HL-60/S4 treated with retinoic acid at 250 ng/mL for 4 days and 3 days (cell line): ENCODE data around the gene TMEM175.

Experiments used
- in situ Hi-C: fragments of 300-500 bp; cut with MboI; formaldehyde crosslinking; loops from 2 replicates; pipeline ENCODE4 v1.7.0; 2022; ENCODE audit warnings: low sequenced_read_pairs

Gene TMEM175

DNA sequence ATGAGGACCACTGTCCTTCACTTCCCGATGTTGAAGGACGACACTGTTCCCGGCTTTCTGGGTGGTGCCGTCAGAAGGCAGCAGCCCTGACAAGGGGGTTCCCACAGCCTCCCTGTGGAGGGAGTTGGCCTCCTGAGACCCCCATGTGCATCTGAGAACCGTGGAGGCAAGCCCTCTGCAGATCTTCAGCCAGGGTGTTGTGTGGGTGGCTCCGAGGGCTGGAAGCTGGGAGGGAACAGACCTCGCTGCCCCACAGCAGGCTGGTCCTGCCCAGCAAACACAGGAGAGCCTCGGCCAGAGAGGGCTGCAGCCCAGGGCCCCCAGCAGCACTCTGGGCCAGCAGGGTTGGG lies 24.9 kb downstream of the TMEM175 start:
- in situ Hi-C loops, result no loop called here

DNA sequence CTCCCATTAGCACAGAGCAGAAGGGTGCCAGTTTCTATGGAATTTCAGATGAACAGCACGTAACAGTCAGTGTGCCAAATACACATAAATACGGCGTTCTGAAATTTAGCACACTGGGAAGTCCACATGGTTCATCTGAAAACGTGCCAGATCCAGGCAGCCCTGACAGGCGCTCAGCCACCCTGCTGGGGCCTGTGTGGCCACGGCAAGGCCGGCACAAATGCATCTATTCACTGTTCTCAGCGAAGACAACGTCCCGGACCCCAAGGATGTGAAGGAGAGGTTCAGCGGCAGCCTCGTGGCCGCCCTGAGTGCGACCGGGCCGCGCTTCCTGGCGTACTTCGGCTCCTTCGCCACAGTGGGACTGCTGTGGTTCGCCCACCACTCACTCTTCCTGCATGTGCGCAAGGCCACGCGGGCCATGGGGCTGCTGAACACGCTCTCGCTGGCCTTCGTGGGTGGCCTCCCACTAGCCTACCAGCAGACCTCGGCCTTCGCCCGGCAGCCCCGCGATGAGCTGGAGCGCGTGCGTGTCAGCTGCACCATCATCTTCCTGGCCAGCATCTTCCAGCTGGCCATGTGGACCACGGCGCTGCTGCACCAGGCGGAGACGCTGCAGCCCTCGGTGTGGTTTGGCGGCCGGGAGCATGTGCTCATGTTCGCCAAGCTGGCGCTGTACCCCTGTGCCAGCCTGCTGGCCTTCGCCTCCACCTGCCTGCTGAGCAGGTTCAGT lies 25.5 kb downstream of the TMEM175 start:
- in situ Hi-C loops, result no loop called here

DNA sequence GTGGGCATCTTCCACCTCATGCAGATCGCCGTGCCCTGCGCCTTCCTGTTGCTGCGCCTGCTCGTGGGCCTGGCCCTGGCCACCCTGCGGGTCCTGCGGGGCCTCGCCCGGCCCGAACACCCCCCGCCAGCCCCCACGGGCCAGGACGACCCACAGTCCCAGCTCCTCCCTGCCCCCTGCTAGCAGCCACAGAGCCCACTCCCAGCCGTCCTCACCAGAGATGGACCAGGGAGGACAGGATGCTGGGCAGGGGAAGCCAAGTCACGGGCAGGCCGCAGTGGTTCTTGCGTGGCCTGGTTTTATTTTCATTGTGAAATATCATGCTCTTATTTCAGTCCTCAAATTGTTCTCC lies 26.0 kb downstream of the TMEM175 start:
- in situ Hi-C loops, result no loop called here

DNA sequence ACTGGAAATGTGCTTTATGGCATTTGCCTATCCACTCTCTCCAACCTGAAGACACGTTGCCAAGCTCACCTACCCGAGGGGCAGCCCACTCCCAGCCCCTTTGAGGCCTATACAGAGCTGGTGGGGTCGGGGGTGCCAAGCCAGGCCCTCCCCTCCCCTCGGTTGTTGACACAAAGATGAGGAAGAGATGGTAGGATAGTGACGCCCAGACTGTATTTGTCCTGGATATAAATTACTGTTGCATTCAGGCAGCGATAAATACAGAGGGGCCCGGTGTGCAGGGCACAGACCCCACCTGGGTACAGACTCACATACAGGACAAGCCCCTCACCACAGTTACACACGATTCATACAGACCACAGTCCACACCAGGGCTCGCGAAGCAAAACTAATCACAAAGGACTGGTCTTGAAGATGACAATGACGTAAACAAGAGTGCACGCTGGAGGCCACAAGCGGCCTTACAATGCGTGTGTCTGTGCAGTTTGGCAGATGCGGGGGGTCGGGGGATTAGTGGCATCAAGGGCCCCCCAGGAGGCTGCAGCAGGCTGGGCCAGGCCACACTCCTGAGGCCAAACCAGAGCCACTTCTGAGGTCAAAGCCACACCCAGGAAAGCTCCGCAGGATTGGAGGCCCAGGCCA lies 26.6 kb downstream of the TMEM175 start:
- in situ Hi-C loops, result no loop called here

DNA sequence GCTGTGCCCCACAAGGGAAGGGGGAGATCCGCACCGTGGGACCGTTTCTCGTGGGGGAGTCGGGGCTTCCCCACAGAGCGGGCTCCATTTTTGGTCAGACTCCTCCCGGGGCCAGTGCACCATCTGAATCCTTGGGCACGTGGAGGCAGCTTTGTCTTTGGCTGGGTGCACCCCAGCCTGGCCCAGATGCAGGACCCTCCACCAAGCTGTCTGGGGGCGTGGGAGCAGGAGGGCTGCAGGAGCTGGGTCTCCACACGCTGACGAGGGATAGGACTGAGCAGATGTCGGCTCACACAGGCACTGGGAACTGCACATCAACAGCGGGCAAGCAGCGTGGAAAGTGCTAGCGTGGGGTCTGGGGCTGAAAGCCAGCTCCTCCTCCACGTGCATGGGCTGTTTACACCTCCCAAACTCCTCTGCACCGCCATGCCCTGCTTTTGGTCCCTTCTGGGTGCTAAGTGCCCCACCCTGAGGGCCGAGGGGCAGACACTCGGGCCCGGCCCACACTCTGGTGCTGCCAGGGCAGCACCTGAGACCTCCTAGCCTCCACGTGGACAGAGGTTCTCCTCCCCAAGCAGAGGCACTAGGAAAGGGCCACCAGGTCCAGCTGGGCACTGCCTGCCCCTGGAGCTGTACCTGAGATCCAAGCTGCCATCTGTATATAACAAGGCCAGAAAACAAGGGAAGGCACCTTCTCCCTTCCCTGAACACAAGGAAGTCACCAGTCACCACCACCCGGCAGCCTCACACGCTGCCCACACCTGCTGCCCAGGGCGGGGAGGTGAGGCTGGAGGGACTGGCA lies 27.3 kb downstream of the TMEM175 start:
- in situ Hi-C loops, result no loop called here

DNA sequence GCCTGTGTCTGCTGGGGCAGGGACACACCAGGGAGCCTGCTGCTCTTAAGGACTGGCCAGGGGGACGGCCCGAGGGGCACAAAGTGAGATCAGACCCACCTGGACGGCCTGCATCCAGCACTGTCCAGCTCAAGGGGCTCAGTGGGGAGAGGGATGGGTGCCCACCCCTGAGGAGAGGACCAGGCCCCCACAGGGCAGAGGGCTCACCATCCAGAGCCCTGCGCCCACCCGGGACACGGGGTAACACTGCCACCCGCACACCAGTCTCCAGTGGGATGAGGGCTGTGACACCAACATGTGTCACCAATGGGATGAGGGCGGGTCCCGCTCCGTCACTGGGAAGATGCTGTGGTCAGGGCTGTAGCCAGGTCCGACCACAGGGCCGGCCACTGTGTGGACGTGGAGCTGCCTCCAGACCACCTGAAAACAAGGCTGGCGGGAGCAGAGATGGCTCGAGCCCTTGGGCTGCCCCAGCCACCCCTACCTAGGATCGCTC lies 27.9 kb downstream of the TMEM175 start:
- in situ Hi-C loops, result no loop called here

DNA sequence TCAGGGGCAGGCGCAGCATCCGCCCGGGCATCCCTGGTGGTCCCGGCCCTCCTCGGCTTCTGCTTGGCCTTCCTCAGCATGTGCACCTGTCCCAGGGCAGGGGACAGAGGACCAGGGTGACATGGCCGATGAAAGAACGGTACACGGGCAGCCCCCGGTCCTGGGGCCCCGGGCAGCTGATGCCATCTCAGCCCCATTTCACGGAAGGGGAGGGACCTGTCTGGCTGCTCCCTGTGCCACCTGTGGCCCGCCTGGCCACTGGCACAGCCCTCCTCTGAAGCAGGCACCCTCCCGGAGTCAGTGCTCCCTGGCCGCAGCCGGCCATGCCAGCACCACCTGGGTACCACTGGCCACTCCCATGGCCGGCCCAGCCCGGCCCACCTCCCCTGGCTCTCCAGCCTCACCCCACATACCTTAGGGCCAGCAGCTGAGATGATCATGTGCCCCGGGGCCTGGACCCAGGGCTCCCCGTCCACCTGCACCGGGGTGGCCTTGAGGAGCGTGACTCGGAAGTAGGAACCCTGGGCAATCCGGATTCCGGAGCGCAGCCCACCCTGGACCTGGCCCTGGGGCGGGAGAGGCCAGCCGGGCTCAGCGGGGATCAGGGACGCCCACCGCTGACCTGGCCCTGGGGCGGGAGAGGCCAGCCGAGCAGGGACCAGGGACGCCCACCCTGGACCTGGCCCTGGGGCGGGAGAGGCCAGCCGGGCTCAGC lies 28.5 kb downstream of the TMEM175 start:
- in situ Hi-C loops, result no loop called here

DNA sequence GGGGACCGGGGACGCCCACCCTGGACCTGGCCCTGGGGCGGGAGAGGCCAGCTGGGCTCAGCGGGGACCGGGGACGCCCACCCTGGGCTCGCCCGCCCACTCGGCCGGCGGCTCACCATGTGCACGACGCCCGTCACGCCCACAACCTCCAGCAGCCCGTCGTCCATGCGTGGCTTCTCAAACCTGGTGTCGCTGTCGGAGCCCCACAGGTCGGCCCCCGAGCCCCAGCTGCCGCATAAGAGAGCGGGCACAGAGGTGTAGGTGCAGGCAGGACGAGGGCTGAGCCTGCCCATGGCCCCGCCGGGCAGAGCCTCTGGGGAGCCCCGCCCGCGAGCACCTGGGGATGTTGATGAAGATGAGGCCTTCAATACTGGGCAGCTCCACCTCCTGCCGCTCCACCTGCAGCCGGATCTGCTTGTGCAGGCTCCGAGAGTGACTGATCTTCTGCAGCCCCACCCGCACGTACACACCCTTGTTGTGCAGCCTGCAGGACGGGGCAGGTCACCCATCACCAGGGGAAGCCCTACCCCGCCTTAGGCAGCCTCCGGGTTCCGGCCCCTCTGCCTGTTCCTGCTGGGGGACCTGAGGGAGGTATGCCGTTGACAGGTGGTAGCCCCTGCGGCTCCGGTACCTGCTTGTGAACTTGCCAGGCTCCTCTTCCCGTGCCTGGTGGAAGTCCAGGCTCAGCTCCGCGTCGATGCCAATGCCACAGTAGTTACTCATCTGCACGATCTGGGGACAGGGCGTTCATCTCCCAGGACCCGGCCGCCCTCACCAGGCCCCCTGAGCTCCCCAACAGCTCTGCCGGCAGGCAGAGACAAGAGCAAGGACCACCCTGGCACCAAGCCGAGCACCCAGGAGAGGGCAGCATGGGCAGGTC lies 29.3 kb downstream of the TMEM175 start:
- in situ Hi-C loops, result no loop called here

DNA sequence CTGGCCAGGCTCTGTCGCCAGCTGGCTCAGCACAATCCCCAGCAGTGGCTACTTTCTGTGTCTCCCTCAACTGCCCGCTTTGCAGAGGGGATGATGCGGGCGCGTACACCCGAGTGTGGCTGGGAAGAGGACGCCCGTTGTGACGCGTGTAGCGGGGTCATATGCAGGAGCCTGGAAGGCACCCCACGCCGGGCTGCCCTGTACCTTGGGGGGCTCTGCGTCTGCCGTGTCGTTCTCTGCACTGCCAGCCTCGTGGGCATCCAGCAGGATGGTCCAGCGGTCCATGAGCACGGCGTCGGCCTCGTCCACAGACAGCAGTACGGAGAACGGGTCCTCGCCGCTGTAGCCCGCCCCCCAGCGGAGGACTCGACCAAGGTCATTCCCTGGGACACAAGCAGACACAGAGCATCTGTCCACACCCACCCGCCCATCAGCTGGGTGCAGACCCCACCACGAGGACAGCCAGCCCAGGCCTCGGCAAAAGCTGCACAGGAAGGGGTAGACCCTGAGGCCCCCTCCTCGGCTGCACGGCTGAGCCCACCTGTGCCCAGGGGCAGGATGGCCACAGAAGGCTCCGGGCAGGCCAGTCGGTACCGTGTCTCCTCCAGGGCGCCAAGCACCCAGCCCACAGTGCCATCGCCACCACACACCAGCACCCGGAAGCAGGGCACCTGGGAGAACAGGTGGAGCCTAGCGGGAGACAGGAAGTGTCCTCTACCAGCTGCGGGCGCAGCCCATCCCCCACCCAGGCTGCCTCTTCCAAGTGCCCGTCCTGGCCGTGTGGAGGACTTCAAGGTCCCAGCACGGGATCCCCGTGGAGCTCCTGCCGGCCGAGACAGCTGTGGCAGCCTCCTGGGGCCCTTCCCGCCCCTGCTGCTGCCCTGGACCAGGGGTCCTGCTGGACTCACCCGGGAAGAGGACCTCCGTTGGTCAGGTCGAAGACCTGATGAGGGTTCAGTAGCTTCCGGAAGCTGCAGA lies 30.3 kb downstream of the TMEM175 start:
- in situ Hi-C loops, result no loop called here

DNA sequence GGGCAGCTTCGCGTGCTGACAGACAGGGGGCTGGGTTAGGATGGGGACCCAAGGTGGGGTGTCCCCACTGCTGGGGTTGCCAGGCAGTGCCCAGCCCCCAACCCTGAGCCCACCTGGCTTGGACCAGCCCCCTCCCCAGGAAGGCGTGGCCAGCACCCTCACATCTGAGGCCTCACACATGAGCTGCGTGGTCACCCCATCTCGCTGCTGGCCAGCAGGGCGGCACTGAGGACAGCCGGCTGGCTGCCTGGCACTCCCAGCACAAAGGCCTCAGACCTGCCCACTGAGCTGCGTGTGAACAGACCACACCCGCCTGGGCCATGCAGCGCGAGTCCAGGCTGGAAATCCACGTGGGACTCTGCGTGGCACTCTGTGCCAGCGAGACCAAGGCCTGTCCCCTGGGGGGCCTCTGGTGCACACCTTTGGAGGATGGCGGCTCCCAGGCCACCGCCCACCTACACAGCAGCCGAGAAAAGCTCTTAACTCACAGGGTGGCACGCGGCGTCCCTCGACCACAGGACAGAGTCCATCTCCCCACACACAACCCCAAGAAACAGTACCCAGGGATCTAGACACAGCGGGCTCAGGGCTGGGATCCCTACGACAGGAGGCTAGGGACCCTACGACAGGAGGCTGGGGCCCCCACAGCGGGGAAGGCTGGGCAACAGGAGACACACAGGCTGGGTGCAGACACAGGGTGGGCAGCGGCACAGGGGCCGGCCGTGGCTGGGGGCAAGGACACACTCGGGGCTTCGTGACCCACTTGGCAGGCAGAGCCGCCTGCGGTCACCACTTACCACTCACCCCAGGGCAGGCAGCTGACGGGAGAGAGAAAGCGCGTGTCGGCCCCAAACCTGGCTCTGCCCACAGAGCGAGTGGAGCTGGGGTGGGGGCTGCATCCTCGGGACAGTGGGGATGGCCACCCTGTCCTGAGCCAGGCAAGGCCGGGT lies 31.3 kb downstream of the TMEM175 start:
- in situ Hi-C loops, result no loop called here

DNA sequence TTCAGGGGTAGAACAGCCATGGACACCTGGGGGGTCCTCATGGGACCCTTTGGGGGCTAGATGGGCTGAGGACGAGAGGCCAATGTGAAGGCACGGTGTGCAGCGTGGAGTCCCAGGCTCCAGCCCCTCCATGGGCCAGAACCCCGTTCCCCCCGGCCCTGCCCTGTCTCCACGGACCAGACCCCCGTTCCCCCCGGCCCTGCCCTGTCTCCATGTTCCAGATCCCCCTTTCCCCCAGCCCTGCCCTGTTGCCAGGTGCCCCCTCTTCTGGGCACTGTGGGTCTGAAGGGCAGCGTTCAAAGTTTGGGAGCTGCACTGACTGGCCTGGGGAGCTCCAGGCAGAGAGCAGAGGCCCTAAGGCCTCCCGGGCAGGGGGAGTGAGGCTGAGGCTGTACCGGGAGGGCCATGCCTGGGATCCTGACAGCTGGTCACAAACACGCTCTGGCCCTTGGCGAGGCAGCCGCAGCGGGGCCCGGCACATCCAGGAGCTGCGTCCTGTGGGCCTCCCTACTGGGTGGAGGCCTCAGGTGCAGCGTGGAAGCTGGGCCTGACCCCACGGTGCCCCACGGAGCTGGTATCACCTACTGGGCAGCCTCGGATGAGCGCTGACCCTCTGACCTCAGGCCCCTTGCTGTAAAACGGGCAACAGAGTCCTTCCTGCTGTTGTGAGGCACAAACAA lies 32.2 kb downstream of the TMEM175 start:
- in situ Hi-C loops, result no loop called here

DNA sequence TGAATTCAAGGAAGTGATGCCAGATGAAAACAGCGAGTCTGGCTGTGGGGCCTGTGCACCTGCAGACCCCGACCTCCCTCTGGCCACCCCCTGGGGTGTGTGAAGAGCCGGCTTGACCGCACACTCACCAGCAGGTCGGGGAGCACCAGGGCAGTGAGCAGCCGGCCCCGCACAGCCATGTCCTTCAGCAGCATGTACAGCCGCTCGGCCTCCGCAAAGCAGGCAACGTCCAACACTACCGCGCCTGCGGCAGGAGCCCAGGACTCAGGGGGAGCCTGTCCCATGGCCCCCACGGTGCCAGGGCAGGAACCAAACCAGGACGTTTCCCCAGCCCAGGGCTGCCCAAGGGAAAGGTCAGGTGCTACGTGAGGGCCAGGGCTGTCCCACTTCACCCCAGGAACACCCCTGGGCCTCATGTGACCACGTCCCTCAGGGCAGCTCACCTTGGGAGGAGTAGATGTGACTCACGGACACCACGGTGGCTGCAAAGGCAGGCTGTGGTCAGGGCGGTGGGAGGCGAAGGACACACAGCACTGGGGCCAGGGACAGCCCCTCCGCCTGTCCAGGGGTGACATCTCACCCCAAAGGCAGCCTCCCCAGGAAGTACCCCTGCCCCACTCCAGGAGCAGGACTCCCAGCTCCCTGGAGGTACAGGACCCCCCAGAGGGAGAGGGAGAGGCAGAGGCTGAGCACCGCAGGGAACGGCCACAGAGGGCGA lies 32.9 kb downstream of the TMEM175 start:
- in situ Hi-C loops, result no loop called here

DNA sequence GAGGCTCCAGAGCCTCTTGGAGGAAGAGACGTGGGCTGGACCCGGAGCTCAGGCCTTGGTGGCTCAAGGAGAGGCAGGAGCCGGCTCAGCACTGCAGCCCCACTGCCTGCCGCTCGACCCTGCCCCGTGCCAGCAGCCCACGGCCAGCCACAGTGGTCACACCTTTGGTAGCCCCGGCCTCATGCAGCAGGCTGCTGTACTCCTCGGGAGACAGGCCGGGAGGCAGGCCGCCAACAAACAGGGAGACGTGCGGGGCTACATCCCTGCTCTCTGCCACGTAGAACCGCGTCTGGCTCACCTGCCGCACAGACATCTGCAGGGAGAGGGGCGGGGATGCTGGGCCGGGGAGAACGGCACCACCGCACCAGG lies 33.5 kb downstream of the TMEM175 start:
- in situ Hi-C loops, result no loop called here

DNA sequence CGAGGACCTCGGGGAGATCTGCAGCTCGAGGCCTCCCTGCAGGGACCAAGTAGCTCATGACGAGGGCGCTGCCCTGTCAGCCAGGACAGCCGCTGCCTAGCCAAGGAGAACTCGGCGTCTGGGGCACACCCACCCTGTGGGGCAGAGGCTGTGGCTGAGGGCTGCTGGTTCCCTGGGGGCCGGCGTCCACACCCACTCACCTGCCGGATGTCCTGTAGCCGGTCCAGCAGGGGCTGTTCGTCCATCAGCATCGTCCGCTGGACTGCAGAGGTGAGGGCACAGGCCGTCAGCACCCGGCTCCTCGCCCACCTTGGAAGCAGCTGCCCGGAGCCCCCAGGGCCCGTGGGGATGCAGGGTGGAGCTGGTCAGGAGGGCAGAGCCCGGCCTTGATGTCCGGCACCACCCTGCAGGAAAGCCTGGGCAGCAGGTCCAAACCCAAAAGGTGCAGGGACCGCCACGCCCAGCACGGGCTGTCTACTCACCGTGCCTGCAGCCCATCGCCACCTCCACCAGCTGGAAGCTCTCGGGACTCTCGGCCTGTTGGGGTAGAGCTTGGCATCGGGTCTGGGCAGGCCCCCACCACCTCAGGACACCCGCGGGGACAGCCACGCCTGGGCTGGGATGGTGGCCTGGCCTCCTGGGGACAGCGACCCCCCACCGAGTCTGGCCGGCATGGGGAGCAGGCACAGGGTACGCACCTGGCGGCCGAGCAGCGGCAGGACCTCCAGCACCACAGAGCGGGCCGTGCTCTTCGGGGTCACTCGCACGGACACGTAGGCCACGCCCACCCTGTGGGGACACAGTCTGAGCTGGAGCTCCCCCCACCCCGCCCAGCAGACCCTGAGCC lies 34.2 kb downstream of the TMEM175 start:
- in situ Hi-C loops, result no loop called here

DNA sequence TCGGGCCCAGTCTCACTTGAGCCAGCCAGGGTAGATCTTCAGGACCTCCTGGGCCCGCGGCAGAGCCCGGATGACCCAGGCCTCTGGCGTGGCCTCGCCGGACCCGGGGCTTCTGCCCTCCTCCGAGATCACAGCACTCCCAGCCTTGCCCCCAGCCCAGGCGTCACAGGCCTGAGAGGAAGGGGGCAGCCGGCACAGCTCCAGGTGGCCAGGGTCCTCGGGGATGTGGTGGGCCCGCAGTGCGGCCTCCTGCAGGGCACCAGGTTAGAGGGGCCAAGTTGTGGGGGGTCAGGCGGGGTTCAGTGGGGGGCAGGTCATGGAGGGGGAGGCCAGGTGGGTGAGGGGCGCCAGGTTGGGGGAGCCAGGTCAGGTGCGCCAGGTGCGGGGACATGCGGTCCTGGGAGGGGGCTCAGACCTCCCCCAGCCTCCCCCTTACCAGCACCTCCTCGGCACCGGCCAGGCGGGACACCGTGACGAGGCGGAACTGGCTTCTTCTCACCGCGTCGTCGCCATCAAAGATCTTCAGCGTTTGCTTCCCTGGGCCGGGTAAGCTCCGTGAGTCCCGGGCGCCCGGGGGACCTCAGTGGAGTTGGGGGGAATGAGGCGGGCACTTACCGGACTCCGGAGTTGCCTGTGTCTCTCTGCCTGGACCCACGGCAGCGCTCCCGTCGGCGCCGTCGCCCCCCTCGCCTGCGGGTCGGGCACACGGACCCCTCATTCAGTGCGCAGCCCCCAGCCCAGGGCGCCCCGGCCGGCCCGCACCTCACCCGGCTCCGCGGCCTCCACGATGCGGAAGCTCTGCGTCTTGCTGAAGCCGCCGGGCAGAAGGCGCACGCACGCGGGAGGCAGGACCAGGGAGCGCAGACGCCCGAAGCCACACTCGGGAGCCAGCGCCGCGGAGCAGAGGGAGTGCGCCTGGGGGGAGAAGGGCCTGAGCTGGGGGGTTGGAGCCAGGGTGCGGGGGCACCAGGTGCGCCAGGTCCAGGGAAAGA lies 35.1 kb downstream of the TMEM175 start:
- in situ Hi-C loops, result no loop called here
